ENCODE measurements around the gene TOX2. TPM values are rescaled to one million over a fixed set of nuclear protein-coding genes. Genes with fewer than 3 reads are reported as not detected.

The TOX2 gene
- total and polyA plus RNA-seq, 2 of the 4 experiments (the other 2 are of a cell fraction): 1.3 to 17.5 TPM

- no peak for TF ChIP-seq MXI1 (IDR thresholded peaks at IDR 0.05; ENCODE audit: borderline replicate concordance, low read depth, low read length)
These were observed 60.6 kb downstream of the TOX2 start (continued) for GRCh38 chr20:43975096-43975768.

- H3K79me1 ChIP-seq (ENCODE audit: low read depth in 1 of 2, low read length in 2 of 2): peaks cover 34 to 72% of the 10 kb centered on the region in 2 experiments
- H4K20me1 ChIP-seq (ENCODE audit: insufficient read depth, low read length): no peaks in the 10 kb centered on the region
- H3K14ac ChIP-seq (replicated peaks; ENCODE audit: low read depth, low read length): 0 out of 2 replicates have a peak overlapping the region, but pooled peaks have one; percentile 60
- H2AK5ac ChIP-seq (ENCODE audit: low read depth, low read length): peak overlapping the region; percentile 73; the same call in 1 of the 2 replicates
- H2AK9ac ChIP-seq (replicated peaks; ENCODE audit: low read depth, low read length, poor library complexity): no peak overlapping the region
- H3K27me3 ChIP-seq (ENCODE audit: control insufficient read depth, insufficient read depth, low read length): no peaks in the 10 kb centered on the region
- H2BK20ac ChIP-seq (ENCODE audit: low read depth, low read length): no peak overlapping the region
- no CpG with 5 or more reads among the region's 7 CpGs for WGBS, 2 experiments (ENCODE audit: extremely low coverage in 2 of 2, insufficient read length in 1 of 2)
- H3K9me1 ChIP-seq (ENCODE audit: insufficient read depth, low read length): peaks cover 28% of the 10 kb centered on the region
- DNase-seq (no peak), ATAC-seq (ENCODE audit: low read depth) (no peak)
- TF ChIP-seq MAFK (IDR thresholded peaks at IDR 0.05; ENCODE audit: low read depth, low read length): no peak
- TF ChIP-seq BHLHE40 (IDR thresholded peaks at IDR 0.05; ENCODE audit: low read depth, low read length): no peak
- TF ChIP-seq CEBPB (IDR thresholded peaks at IDR 0.05; ENCODE audit: low read depth, low read length): no peak
- TF ChIP-seq FOS (IDR thresholded peaks at IDR 0.05; ENCODE audit: low read depth, low read length): no peak
- no peak for TF ChIP-seq SMC3 (IDR thresholded peaks at IDR 0.05; ENCODE audit: low read depth, low read length)
- TF ChIP-seq RAD21 (IDR thresholded peaks at IDR 0.05; ENCODE audit: low read length): no peak
- no peak for TF ChIP-seq RFX5 (IDR thresholded peaks at IDR 0.05; ENCODE audit: low read depth, low read length)
- no peak for TF ChIP-seq MAZ (IDR thresholded peaks at IDR 0.05; ENCODE audit: borderline replicate concordance, low read depth, low read length)
- TF ChIP-seq MXI1 (IDR thresholded peaks at IDR 0.05; ENCODE audit: borderline replicate concordance, low read depth, low read length): no peak
- H3K9ac ChIP-seq (ENCODE audit: low read depth, low read length): no peak overlapping the region
- no peak overlapping the region for H3K27ac ChIP-seq (ENCODE audit: insufficient read depth, low read length)
- H3K36me3 ChIP-seq (ENCODE audit: control insufficient read depth, insufficient read depth, low read length): peaks cover 2% of the 10 kb centered on the region; the same call in 1 of the 2 replicates
- peak overlapping the region; percentile 58; the same call in 1 of the 2 replicates for H3K4ac ChIP-seq (ENCODE audit: low read depth, low read length)
- ChIA-PET POLR2A (ENCODE audit: unreplicated experiment) (no interaction called here), CTCF (no interaction called here)
- H3K4me2 ChIP-seq (ENCODE audit: low read depth, low read length): no peak overlapping the region
- no peaks in the 10 kb centered on the region for H3K9me3 ChIP-seq (ENCODE audit: control insufficient read depth, insufficient read depth, low read length)
- no peak overlapping the region for H3K56ac ChIP-seq (ENCODE audit: extremely low read depth, insufficient read depth, low read length)
- in situ Hi-C loops (cut with MboI; ENCODE audit: low sequenced_read_pairs): no loop called here
- H3K18ac ChIP-seq (ENCODE audit: low read depth, low read length): no peak overlapping the region
- intact Hi-C loops (cut with micrococcal nuclease): no loop called here
- H3K4me1 ChIP-seq (ENCODE audit: control insufficient read depth, insufficient read depth, low read length): peaks cover 7% of the 10 kb centered on the region
- H2BK15ac ChIP-seq (ENCODE audit: low read depth, low read length): 0 out of 3 replicates have a peak overlapping the region, but pooled peaks have one; percentile 34
- dilution Hi-C loops (cut with HindIII; ENCODE audit: low sequenced_read_pairs, unreplicated experiment): no loop called here
- H4K8ac ChIP-seq (ENCODE audit: low read depth in 2 of 2, low read length in 2 of 2): no peak overlapping the region; a peak in 1 of 4 replicates
- BruUV-seq (replicated peaks): no TSS peak
- H2BK120ac ChIP-seq (ENCODE audit: low read depth, low read length): no peak overlapping the region
- H4K91ac ChIP-seq (ENCODE audit: insufficient read depth, low read depth, low read length): no peak overlapping the region
- H3K4me3 ChIP-seq (ENCODE audit: insufficient read depth, low read depth, low read length): no peak overlapping the region
- H2AFZ ChIP-seq (replicated peaks; ENCODE audit: low read length, poor library complexity): no peak overlapping the region
- H2BK5ac ChIP-seq (ENCODE audit: low read depth, low read length, poor library complexity, severe bottlenecking): no peak overlapping the region
- H3K23ac ChIP-seq (ENCODE audit: low read depth, low read length): no peak overlapping the region
- no peak overlapping the region for H4K5ac ChIP-seq (ENCODE audit: low read depth, low read length)
These were observed 61.9 kb downstream of the TOX2 start for GRCh38 chr20:43976547-43976946.

Data from IMR-90 (cell line).